Panc1 (cell line): ENCODE measurements around the gene SGCA. TPM values are rescaled to one million over a fixed set of nuclear protein-coding genes. Genes with fewer than 3 reads are reported as not detected.
A peak's percentile ranks its signal among the peaks of the same experiment; 100 is the strongest.

ENCODE experiments used
- ATAC-seq: fragments of 200-7000 bp; cut with Tn5 transposase; 2 replicates; pipeline ENCODE4 v1.9.1; 2020; ENCODE audit warnings: mild to moderate bottlenecking, moderate library complexity
- BruUV-seq: library from RNA; stranded (reverse); fragments of 400-500 nt; replicated peaks from 2 replicates; lab custom pipeline; 2021; lab: Mats Ljungman, UMichigan
- CTCF ChIA-PET: fragments of 300-600 bp; sonication (Branson Sonifier 250); formaldehyde crosslinking; loops from one replicate; lab custom pipeline; 2022; ENCODE audit warnings: antibody characterized with exemption; lab: Charles Lee
- POLR2A ChIA-PET: fragments of 300-600 bp; sonication (Branson Sonifier 250); formaldehyde crosslinking; loops from one replicate; lab custom pipeline; 2022; ENCODE audit warnings: antibody characterized with exemption; lab: Charles Lee
- DNase-seq: peaks from one replicate; pipeline ENCODE4 v3.0.0-alpha.2; 2010; ENCODE audit warnings: low read depth, low spot score
- H3K27ac ChIP-seq: 2 replicates; pipeline ENCODE4 v1.5.1; 2011; ENCODE audit warnings: mild to moderate bottlenecking, low read length, inconsistent platforms
- H3K27me3 ChIP-seq: fragments of 200-500 bp; sonication (Bioruptor generic); 2 replicates; pipeline ENCODE4 v1.6.0; 2014; ENCODE audit warnings: low read length, inconsistent platforms; ENCODE audit not compliant: control insufficient read depth, insufficient read depth
- H3K36me3 ChIP-seq: fragments of 200-500 bp; sonication (Bioruptor generic); 2 replicates; pipeline ENCODE4 v1.5.1; 2014; ENCODE audit warnings: inconsistent platforms, mild to moderate bottlenecking, low read length, moderate library complexity; ENCODE audit not compliant: control insufficient read depth, insufficient read depth
- H3K4me1 ChIP-seq: 2 replicates; pipeline ENCODE4 v1.5.1; 2011; ENCODE audit warnings: inconsistent platforms, mild to moderate bottlenecking, low read length, moderate library complexity; ENCODE audit not compliant: control insufficient read depth, insufficient read depth
- H3K4me3 ChIP-seq, 2 experiments: 2 replicates each; pipeline ENCODE4 v1.5.1; 2011 to 2012; ENCODE audit warnings: low read depth in 2 of 2, low read length in 2 of 2, mild to moderate bottlenecking in 2 of 2, inconsistent platforms in 1 of 2, moderate library complexity in 1 of 2
- H3K9me3 ChIP-seq: fragments of 200-500 bp; sonication (Bioruptor generic); 2 replicates; pipeline ENCODE4 v1.5.1; 2014; ENCODE audit warnings: low read depth, mild to moderate bottlenecking, inconsistent platforms, low read length, moderate library complexity; ENCODE audit not compliant: control insufficient read depth, insufficient read depth
- POLR2AphosphoS5 ChIP-seq: IDR thresholded peaks from 2 replicates; pipeline ENCODE4 v1.6.1; 2012; ENCODE audit warnings: mild to moderate bottlenecking, low read depth, low read length, moderate library complexity
- SIN3A ChIP-seq: IDR thresholded peaks from 2 replicates; pipeline ENCODE4 v1.6.1; 2012; ENCODE audit warnings: low read depth, mild to moderate bottlenecking, low read length, moderate library complexity, borderline replicate concordance; ENCODE audit not compliant: insufficient read depth
- TCF7L2 ChIP-seq: IDR thresholded peaks from 2 replicates; pipeline ENCODE4 v1.6.1; 2011; ENCODE audit warnings: mild to moderate bottlenecking, low read depth, low read length, inconsistent platforms
- in situ Hi-C: cut with HindIII; loops from 2 replicates; pipeline ENCODE4 v1.10.0; 2016; ENCODE audit warnings: low sequenced_read_pairs, low pct_unique_long_range_greater_than_20kb
- intact Hi-C: fragments of 100-400 bp; cut with micrococcal nuclease; formaldehyde crosslinking; loops from one replicate; pipeline ENCODE4 v1.10.0; 2022; ENCODE audit not compliant: unreplicated experiment
- total RNA-seq: library from RNA; stranded (reverse); gene quantifications from one replicate; pipeline ENCODE4 v1.2.1, GENCODE V29; 2021; ENCODE audit not compliant: unreplicated experiment
- TF ChIP-seq, protein P1 (sequence below): fragments of 450-650 bp; IDR thresholded peaks from 2 replicates; pipeline ENCODE4 v1.5.1; 2017; ENCODE audit warnings: mild to moderate bottlenecking
- TF ChIP-seq, protein P2 (sequence below), 2 experiments: IDR thresholded peaks; 2 replicates each; pipeline ENCODE4 v1.6.1; 2011 to 2012; ENCODE audit warnings: low read depth in 2 of 2, control low read depth in 1 of 2, low read length in 1 of 2, mild to moderate bottlenecking in 1 of 2, moderate library complexity in 1 of 2; ENCODE audit not compliant: insufficient read depth in 1 of 2

Gene SGCA
- total RNA-seq, 1 experiment from 2014 or later = not detected

DNA sequence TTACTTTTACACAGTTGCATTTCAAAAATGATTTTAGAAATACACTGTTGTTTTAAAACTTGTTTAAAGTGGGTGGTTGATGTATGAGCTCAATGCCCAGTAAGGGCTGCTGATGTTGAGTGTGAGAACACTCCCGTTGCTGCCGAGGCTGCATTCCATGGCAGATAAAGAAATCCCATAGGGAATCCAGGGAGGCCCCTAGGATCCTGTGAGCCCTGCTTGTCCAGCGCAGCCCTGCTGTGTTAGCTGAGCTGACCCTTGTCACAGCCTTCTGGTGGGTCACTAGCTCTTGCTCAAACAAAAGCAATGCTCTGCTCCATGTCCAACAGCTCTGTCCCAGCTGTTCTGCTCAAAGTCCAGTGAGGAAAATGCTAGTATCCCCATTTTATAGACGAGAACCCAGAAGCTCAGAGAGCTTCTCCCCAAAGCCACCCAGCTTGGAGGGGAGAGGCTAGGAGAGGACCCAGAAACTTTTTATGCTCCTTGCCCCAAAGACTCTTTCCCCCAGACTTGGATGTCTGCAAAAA, 54.2 kb downstream of the SGCA start:
- POLR2A ChIA-PET = no interaction called here
- DNase-seq (no peak), ATAC-seq (peak; percentile 69)
- Histone ChIP-seq H3K27ac (no peak overlapping the region), H3K27me3 (no peaks in the 10 kb centered on the region), H3K4me1 (peaks cover 9% of the 10 kb centered on the region; the same call in 1 of the 2 replicates), H3K9me3 (no peaks in the 10 kb centered on the region), H3K4me3 (no peak overlapping the region), H3K36me3 (no peaks in the 10 kb centered on the region)
- no peak for TF ChIP-seq SIN3A
- TF ChIP-seq, protein P1, sequence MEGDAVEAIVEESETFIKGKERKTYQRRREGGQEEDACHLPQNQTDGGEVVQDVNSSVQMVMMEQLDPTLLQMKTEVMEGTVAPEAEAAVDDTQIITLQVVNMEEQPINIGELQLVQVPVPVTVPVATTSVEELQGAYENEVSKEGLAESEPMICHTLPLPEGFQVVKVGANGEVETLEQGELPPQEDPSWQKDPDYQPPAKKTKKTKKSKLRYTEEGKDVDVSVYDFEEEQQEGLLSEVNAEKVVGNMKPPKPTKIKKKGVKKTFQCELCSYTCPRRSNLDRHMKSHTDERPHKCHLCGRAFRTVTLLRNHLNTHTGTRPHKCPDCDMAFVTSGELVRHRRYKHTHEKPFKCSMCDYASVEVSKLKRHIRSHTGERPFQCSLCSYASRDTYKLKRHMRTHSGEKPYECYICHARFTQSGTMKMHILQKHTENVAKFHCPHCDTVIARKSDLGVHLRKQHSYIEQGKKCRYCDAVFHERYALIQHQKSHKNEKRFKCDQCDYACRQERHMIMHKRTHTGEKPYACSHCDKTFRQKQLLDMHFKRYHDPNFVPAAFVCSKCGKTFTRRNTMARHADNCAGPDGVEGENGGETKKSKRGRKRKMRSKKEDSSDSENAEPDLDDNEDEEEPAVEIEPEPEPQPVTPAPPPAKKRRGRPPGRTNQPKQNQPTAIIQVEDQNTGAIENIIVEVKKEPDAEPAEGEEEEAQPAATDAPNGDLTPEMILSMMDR = no peak
- TF ChIP-seq POLR2AphosphoS5 = no peak
- TF ChIP-seq, protein P2, sequence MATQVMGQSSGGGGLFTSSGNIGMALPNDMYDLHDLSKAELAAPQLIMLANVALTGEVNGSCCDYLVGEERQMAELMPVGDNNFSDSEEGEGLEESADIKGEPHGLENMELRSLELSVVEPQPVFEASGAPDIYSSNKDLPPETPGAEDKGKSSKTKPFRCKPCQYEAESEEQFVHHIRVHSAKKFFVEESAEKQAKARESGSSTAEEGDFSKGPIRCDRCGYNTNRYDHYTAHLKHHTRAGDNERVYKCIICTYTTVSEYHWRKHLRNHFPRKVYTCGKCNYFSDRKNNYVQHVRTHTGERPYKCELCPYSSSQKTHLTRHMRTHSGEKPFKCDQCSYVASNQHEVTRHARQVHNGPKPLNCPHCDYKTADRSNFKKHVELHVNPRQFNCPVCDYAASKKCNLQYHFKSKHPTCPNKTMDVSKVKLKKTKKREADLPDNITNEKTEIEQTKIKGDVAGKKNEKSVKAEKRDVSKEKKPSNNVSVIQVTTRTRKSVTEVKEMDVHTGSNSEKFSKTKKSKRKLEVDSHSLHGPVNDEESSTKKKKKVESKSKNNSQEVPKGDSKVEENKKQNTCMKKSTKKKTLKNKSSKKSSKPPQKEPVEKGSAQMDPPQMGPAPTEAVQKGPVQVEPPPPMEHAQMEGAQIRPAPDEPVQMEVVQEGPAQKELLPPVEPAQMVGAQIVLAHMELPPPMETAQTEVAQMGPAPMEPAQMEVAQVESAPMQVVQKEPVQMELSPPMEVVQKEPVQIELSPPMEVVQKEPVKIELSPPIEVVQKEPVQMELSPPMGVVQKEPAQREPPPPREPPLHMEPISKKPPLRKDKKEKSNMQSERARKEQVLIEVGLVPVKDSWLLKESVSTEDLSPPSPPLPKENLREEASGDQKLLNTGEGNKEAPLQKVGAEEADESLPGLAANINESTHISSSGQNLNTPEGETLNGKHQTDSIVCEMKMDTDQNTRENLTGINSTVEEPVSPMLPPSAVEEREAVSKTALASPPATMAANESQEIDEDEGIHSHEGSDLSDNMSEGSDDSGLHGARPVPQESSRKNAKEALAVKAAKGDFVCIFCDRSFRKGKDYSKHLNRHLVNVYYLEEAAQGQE (IDR thresholded peaks at IDR 0.05; ENCODE audit: insufficient read depth in 1 of 2, low read depth in 2 of 2, low read length in 1 of 2) = no peak
- no peak for TF ChIP-seq TCF7L2
- in situ Hi-C loops = loop anchor here (5.0 kb wide), 1 partner anchor 47 kb away; no protein-coding TSS in a partner anchor
- CTCF ChIA-PET = interaction anchor here (0.5 to 0.8 kb wide), 2 partner anchors 18 to 22 kb away, joined by 3 to 4 read pairs; no protein-coding TSS in a partner anchor
- intact Hi-C loops = no loop called here
- BruUV-seq = no TSS peak

DNA sequence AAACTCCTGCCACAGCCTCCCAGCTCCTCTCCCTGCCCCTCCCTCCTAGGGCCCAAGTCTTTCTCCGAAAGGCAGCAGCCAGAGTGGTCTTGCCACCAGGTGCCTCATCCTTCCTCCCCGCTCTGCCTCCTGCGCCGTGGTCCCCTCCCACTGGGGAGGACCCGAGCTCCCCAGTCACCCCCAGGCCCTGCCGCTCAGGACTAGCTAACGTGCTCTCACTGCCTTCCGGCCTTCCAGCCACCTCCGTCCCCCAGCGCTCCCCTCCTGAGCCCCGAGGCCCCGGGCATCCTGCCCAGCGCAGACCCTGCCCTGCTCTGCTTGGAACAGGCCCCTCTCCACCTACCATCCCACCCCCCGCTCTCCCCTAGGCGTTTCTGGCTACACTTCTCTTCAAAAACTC, 55.0 kb downstream of the SGCA start:
- peaks cover 9% of the 10 kb centered on the region; the same call in 1 of the 2 replicates for H3K4me1 ChIP-seq
- no peak for DNase-seq
- no peak overlapping the region for H3K27ac ChIP-seq
- ChIA-PET POLR2A (no interaction called here), CTCF (interaction anchor here (0.5 to 1.0 kb wide), 2 partner anchors 19 kb away, joined by 3 read pairs; partner anchors contain the start of gene COL1A1)
- TF ChIP-seq, protein P1 = no peak
- TF ChIP-seq, protein P2 (IDR thresholded peaks at IDR 0.05; ENCODE audit: insufficient read depth in 1 of 2, low read depth in 2 of 2, low read length in 1 of 2) = no peak
- TF ChIP-seq TCF7L2 (no peak), POLR2AphosphoS5 (no peak), SIN3A (no peak)
- BruUV-seq = no TSS peak
- intact Hi-C loops (no loop called here), in situ Hi-C loops (no loop called here)
- H3K36me3 ChIP-seq = no peaks in the 10 kb centered on the region
- no peaks in the 10 kb centered on the region for H3K9me3 ChIP-seq
- no peaks in the 10 kb centered on the region for H3K27me3 ChIP-seq
- H3K4me3 ChIP-seq = no peak overlapping the region
- ATAC-seq = no peak
